HG03045 (cell line): Measurements from ENCODE around the gene SUN1.
"Not testable (repeated sequence)": the region's sequence is repeated elsewhere in the genome, so short reads cannot be mapped to it uniquely, and the experiment has no call there.

ENCODE experiments used
- ATAC-seq: cut with Tn5 transposase; IDR thresholded peaks from one replicate; pipeline ENCODE4 v1.9.1; 2021; ENCODE audit warnings: mild to moderate bottlenecking, moderate library complexity; ENCODE audit not compliant: unreplicated experiment

The SUN1 gene

DNA sequence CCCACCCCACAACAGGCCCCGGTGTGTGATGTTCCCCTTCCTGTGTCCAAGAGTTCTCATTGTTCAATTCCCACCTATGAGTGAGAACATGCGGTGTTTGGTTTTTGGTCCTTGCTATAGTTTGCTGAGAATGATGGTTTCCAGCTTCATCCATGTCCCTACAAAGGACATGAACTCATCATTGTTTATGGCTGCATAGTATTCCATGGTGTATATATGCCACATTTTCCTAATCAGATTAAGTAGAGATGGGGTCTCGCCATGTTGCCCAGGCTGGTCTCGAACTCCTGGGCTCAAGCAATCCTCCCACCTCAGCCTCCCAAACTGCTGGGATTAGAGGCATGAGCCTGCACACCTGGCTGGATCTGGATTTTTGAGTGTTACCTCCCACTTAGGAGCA lies 28.5 kb upstream of the SUN1 start:
- not testable (repeated sequence) for ATAC-seq

DNA sequence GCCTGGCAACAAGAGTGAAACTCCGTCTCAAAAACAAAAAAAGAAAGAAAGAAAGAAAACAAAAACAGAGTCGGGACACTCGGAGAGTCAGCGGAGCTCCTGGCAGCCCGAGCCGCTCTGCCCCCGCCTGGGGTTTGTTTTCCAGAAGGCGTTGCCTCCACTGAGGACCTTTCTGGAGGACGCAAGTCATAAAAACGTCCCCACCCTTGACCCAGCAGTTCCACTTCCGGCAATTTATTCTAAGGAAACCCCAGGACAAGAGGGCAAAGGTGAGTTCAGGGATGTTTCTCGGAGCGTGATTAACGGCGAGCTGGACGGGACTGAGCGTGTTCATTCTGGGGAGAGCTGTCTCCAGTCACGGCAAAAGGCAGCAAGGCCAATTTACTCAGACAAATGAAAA lies 27.0 kb upstream of the SUN1 start:
- no peak for ATAC-seq

GRCh38 chr7:815284-816216 lies 16.7 kb upstream of the SUN1 start:
- no peak for ATAC-seq

- peak; percentile 93 for ATAC-seq
Observed at GRCh38 chr7:816300-816750, 16.0 kb upstream of the SUN1 start.

- ATAC-seq: peak; percentile 16
Observed at GRCh38 chr7:816751-817671, 15.3 kb upstream of the SUN1 start.

GRCh38 chr7:818031-818699 lies 14.1 kb upstream of the SUN1 start:
- no peak for ATAC-seq

DNA sequence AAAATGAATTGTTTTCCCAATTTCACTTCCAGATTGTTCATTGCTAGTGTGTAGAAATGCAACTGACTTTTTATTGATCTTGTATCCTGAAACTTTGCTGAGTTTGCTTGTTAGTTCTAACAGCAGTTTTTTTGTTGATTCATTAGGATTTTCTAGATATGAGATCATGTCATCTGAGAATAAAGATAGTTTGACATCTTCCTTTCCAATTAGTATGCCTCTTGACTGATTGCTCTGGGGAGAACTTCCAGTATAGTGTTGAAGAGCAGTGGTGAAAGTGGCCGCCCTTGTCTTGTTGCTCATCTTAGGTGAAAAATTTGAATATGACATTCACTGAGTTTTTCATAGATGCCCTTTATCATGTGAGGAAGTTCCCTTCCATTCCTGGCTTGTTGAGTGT lies 11.9 kb upstream of the SUN1 start:
- ATAC-seq: no peak

- ATAC-seq: no peak
Observed at GRCh38 chr7:821688-822087, 10.6 kb upstream of the SUN1 start.

DNA sequence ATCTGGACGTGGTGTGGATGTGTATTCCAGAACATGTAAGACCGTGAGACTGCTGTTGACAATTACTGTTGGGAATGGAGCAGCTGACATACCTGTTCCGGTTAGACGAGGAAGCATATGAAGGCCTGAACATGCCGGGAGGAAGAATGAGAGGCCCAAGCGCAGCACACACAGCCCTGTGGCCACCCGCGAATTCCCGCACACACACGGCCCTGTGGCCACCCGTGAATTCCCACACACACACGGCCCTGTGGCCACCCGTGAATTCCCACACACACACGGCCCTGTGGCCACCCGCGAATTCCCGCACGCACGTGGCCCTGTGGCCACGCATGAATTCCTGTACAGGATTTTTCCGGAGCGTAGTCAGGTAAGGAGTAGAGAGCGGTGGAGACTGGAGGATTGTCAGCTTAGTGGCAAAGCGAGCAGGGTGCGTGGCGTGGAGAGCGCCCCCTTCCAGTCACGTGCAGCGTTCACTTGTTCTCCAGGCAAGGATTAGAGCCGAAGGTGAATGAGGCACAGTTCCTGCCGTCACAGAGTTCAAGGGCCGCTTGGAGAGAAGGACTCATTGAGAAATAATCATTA lies 9.5 kb upstream of the SUN1 start:
- no peak for ATAC-seq

- no peak for ATAC-seq
Observed at GRCh38 chr7:823649-824048, 8.6 kb upstream of the SUN1 start.

- ATAC-seq: no peak
Observed at GRCh38 chr7:824081-824480, 8.2 kb upstream of the SUN1 start.

GRCh38 chr7:824664-825063 lies 7.6 kb upstream of the SUN1 start:
- no peak for ATAC-seq

- no peak for ATAC-seq
Observed at GRCh38 chr7:825386-825785, 6.9 kb upstream of the SUN1 start.

DNA sequence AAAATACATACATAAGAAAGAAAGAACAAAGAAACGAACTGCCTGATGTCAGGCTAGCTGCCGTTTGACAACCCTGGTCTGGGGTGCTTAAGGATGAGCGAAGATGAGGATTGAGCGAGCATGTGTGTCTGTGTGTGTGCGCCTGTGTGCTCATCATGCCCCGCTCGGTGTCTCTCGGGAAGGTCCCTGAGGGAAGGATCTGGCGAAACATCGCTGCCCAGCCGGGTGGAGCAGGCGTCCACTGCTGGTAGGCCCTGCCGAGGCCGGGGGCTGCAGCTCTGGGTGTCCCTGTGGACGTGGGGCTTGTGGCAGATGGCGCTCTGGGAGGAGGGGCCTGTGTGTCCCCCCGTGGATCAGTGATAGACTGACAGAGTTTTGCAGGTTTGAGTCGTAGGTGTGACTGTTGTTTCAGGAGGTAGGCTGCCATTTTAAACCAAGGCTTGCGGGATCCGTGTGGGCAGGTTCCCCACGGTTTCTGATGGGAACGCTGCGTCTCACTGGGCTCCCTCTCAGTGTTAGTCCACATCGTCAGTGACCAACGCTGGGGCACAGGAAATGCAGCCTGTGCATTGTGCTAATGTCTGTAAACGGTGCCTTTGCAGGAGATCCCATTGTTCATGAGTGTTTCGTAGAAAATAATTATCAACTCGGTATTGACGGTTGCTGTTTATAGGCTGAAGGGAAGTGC lies 5.9 kb upstream of the SUN1 start:
- no peak for ATAC-seq

DNA sequence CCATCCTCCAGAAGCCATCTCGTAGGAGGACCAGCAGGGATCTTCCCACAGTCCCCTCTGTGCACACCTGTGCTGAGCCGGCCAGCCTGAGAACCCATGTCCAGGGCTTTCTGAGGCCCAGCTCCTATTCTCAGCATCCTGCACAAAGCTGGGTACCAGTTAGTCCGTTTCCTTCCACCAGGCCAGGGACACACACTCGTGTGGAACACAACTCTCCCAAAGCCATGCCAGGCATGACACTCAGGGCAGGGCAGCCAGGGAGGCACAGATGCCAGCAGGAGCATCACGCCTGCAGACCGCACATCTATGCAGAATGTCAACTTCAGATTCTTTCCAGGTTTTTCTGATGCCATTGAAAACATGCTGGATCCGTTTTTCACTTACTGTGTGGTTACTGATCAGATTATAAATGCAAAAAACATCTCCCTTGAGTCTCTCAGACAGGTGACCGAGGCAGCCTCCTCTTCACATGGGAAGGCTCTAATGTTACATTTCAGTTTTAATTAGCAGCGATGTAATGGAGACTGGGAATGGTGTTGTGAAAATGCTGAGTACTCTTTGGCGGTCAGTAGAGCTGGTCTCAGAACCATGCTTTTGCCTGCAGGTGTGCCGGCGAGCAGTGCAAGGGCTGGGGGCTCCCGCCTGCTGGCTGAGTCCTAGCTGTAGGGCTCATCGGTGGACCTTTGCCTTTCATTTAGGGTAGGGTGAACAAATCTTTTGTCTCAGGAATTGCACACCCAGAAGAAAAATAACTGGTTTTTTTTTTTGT lies 3.3 kb upstream of the SUN1 start:
- no peak for ATAC-seq

GRCh38 chr7:830069-830468 lies 2.2 kb upstream of the SUN1 start:
- ATAC-seq: no peak

DNA sequence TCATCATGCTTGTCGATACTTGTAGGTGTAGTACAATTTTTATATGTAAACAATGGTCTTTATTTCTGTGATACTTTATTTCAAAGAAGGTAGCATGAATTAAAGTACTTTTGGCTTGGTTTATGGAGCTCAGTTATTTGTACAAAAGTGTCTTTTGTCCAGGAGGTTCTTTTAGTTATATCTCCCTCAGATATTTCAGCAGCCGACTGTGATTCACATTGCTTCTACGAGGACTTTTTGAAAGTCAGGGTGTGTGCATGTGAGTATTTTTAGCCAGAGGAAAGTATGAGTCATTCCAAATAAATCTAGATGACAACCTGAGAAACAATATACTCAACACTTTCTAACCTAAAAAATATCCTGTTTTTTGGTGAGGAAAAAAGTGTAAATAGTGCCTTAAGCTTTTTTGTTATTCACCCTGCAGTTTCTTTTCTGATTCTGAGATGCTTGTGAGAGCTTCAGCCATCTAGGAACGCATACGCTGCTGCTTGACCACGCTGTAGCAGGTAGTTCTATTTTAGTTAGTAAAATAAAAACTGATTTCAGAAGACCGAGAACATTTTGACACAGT lies 595 bp upstream of the SUN1 start:
- ATAC-seq: no peak

- ATAC-seq: no peak
Observed at GRCh38 chr7:832968-833424, 720 bp downstream of the SUN1 start.
